ENCODE results near the gene MRPL40. TPM values are rescaled to one million over a fixed set of nuclear protein-coding genes. Genes with fewer than 3 reads are reported as not detected.

The MRPL40 gene
- total and polyA plus RNA-seq, 10 of the 15 experiments (the other 5 are each of a cell fraction or from before 2014, with no cell fraction given): 41.2 to 207 (median 69.1) TPM

DNA sequence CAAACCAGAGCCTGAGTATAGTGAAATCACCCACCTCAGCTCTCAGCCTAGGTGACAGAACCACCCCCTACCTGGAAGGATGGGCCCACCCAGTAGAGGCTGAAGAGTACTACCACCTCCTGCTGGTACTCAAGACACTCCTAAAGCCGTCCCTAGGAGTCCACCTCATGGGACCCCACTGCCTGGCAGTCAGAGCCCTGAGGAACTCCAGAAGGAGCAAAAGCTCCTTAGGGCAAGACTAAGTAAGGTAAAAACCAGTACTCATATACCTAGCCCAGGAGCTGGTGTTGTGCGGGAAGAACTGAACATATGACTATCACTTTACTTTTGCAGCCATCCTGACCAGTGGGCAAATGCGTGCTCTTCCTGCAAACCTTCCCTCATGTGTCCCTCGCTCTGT lies 37.1 kb upstream of the MRPL40 start:
- CTCF ChIA-PET: interaction anchor here (1.1 to 1.6 kb wide), 3 partner anchors 10 to 97 kb away, joined by 3 to 4 read pairs (median 4); no protein-coding TSS in a partner anchor
- no peak overlapping the region for H3K27ac ChIP-seq (ENCODE audit: control insufficient read depth, insufficient read depth)
- no peaks in the 10 kb centered on the region for H3K27me3 ChIP-seq (replicated peaks in 1 of 2; ENCODE audit: control insufficient read depth in 2 of 2, insufficient read depth in 2 of 2, low read length in 1 of 2)
- RAD21 ChIA-PET (ENCODE audit: unreplicated experiment): no interaction called here
- no peaks in the 10 kb centered on the region for H4K20me1 ChIP-seq (ENCODE audit: control insufficient read depth, insufficient read depth)
- in situ Hi-C loops (cut with MboI) (no loop called here), intact Hi-C loops (cut with micrococcal nuclease; ENCODE audit: unreplicated experiment) (no loop called here)
- H3K9ac ChIP-seq (ENCODE audit: control insufficient read depth, insufficient read depth, low read length): no peak overlapping the region
- H3K79me2 ChIP-seq (ENCODE audit: control insufficient read depth, insufficient read depth, low read length): no peaks in the 10 kb centered on the region
- SMC1A ChIA-PET (ENCODE audit: uncharacterized antibody, unreplicated experiment): interaction anchor here (1.5 kb wide), 1 partner anchor 82 kb away, joined by 3 read pairs; no protein-coding TSS in a partner anchor
- no TSS peak for BruUV-seq (replicated peaks)
- no peak for DNase-seq (ENCODE audit: low read depth, low spot score)
- H3K4me2 ChIP-seq (ENCODE audit: control insufficient read depth, insufficient read depth): no peak overlapping the region
- no peak overlapping the region for H2AFZ ChIP-seq (ENCODE audit: control insufficient read depth, low read depth, low read length)
- no peak for FAIRE-seq
- WGBS (ENCODE audit: insufficient coverage, insufficient replicate concordance, low lambda C conversion rate, missing lambda C conversion rate): 98% methylated on average over 4 of the region's 4 CpGs
- ATAC-seq: no peak
- H3K9me3 ChIP-seq (replicated peaks; ENCODE audit: control insufficient read depth, insufficient read depth, low read length): no peaks in the 10 kb centered on the region
- TF ChIP-seq EP300 (IDR thresholded peaks at IDR 0.05; ENCODE audit: borderline replicate concordance in 1 of 2, control insufficient read depth in 1 of 2, low read depth in 2 of 2, low read length in 2 of 2) (no peak), RAD51 (IDR thresholded peaks at IDR 0.05) (no peak), RFX5 (IDR thresholded peaks at IDR 0.05; ENCODE audit: low read depth, low read length) (no peak)
- TF ChIP-seq, protein P1, sequence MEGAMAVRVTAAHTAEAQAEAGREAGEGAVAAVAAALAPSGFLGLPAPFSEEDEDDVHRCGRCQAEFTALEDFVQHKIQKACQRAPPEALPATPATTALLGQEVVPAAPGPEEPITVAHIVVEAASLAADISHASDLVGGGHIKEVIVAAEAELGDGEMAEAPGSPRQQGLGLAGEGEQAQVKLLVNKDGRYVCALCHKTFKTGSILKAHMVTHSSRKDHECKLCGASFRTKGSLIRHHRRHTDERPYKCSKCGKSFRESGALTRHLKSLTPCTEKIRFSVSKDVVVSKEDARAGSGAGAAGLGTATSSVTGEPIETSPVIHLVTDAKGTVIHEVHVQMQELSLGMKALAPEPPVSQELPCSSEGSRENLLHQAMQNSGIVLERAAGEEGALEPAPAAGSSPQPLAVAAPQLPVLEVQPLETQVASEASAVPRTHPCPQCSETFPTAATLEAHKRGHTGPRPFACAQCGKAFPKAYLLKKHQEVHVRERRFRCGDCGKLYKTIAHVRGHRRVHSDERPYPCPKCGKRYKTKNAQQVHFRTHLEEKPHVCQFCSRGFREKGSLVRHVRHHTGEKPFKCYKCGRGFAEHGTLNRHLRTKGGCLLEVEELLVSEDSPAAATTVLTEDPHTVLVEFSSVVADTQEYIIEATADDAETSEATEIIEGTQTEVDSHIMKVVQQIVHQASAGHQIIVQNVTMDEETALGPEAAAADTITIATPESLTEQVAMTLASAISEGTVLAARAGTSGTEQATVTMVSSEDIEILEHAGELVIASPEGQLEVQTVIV (IDR thresholded peaks at IDR 0.05; ENCODE audit: borderline replicate concordance, partially characterized antibody): no peak
- H3K4me1 ChIP-seq (ENCODE audit: control insufficient read depth, insufficient read depth, low read length): no peaks in the 10 kb centered on the region
- POLR2A ChIA-PET: no interaction called here
- no peak overlapping the region for H3K4me3 ChIP-seq
- H3K36me3 ChIP-seq (ENCODE audit: control insufficient read depth in 2 of 2, insufficient read depth in 2 of 2, low read length in 1 of 2): peaks cover 16 to 27% of the 10 kb centered on the region in 2 experiments; a peak in 3 of 4 replicates

DNA sequence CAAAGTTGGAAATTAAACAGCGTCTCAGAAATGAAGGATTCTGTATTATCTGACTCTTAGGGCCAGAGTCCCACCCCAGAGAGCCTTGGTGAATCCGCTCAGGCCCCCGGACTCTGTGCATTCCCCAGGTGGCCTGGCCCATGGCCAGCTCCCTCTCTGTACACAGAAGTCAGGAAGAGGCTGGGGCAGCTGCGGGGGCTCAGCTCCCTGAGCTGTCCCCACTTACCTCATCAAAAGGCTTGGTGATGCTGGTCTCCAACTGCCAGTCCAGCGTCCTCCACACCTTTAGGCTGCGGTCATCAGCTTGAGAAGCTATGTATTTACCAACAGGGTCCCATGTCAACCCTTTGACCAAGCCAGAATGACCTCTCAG lies 35.8 kb upstream of the MRPL40 start:
- H3K4me2 ChIP-seq (ENCODE audit: control insufficient read depth, insufficient read depth): no peak overlapping the region
- CTCF ChIA-PET: interaction anchor here (1.3 kb wide), 1 partner anchor 81 kb away, joined by 3 read pairs; no protein-coding TSS in a partner anchor
- RAD21 ChIA-PET (ENCODE audit: unreplicated experiment): no interaction called here
- intact Hi-C loops (cut with micrococcal nuclease; ENCODE audit: unreplicated experiment) (no loop called here), in situ Hi-C loops (cut with MboI) (no loop called here)
- H3K9me3 ChIP-seq (replicated peaks; ENCODE audit: control insufficient read depth, insufficient read depth, low read length): no peaks in the 10 kb centered on the region
- H3K4me3 ChIP-seq: no peak overlapping the region
- H3K4me1 ChIP-seq (ENCODE audit: control insufficient read depth, insufficient read depth, low read length): no peaks in the 10 kb centered on the region
- H2AFZ ChIP-seq (ENCODE audit: control insufficient read depth, low read depth, low read length): no peak overlapping the region
- no TSS peak for BruUV-seq (replicated peaks)
- DNase-seq (ENCODE audit: low read depth, low spot score): no peak
- no peak overlapping the region for H3K9ac ChIP-seq (ENCODE audit: control insufficient read depth, insufficient read depth, low read length)
- no peak for ATAC-seq
- H3K27ac ChIP-seq (ENCODE audit: control insufficient read depth, insufficient read depth): no peak overlapping the region
- H4K20me1 ChIP-seq (ENCODE audit: control insufficient read depth, insufficient read depth): no peaks in the 10 kb centered on the region
- FAIRE-seq: no peak
- POLR2A ChIA-PET: no interaction called here
- WGBS (ENCODE audit: insufficient coverage, insufficient replicate concordance, low lambda C conversion rate, missing lambda C conversion rate): 95% methylated on average over 6 of the region's 6 CpGs
- no peaks in the 10 kb centered on the region for H3K27me3 ChIP-seq (replicated peaks in 1 of 2; ENCODE audit: control insufficient read depth in 2 of 2, insufficient read depth in 2 of 2, low read length in 1 of 2)
- H3K79me2 ChIP-seq (ENCODE audit: control insufficient read depth, insufficient read depth, low read length): no peaks in the 10 kb centered on the region
- SMC1A ChIA-PET (ENCODE audit: uncharacterized antibody, unreplicated experiment): interaction anchor here (1.5 kb wide), 1 partner anchor 81 kb away, joined by 3 read pairs; no protein-coding TSS in a partner anchor
- H3K36me3 ChIP-seq (ENCODE audit: control insufficient read depth in 2 of 2, insufficient read depth in 2 of 2, low read length in 1 of 2): peaks cover 16 to 31% of the 10 kb centered on the region in 2 experiments; a peak in 3 of 4 replicates
- TF ChIP-seq NR2C2 (IDR thresholded peaks at IDR 0.05; ENCODE audit: borderline replicate concordance, control insufficient read depth, insufficient read length, low read depth) (no peak), SRF (IDR thresholded peaks at IDR 0.05; ENCODE audit: low read depth in 2 of 2, low read length in 2 of 2) (no peak), EED (IDR thresholded peaks at IDR 0.05; ENCODE audit: low read depth) (no peak), ZNF217 (IDR thresholded peaks at IDR 0.05) (no peak), PAX5 (IDR thresholded peaks at IDR 0.05; ENCODE audit: borderline replicate concordance, low read depth, low read length) (no peak), MEF2A (IDR thresholded peaks at IDR 0.05; ENCODE audit: insufficient read depth, low read depth, low read length) (no peak)
- TF ChIP-seq, protein P2, sequence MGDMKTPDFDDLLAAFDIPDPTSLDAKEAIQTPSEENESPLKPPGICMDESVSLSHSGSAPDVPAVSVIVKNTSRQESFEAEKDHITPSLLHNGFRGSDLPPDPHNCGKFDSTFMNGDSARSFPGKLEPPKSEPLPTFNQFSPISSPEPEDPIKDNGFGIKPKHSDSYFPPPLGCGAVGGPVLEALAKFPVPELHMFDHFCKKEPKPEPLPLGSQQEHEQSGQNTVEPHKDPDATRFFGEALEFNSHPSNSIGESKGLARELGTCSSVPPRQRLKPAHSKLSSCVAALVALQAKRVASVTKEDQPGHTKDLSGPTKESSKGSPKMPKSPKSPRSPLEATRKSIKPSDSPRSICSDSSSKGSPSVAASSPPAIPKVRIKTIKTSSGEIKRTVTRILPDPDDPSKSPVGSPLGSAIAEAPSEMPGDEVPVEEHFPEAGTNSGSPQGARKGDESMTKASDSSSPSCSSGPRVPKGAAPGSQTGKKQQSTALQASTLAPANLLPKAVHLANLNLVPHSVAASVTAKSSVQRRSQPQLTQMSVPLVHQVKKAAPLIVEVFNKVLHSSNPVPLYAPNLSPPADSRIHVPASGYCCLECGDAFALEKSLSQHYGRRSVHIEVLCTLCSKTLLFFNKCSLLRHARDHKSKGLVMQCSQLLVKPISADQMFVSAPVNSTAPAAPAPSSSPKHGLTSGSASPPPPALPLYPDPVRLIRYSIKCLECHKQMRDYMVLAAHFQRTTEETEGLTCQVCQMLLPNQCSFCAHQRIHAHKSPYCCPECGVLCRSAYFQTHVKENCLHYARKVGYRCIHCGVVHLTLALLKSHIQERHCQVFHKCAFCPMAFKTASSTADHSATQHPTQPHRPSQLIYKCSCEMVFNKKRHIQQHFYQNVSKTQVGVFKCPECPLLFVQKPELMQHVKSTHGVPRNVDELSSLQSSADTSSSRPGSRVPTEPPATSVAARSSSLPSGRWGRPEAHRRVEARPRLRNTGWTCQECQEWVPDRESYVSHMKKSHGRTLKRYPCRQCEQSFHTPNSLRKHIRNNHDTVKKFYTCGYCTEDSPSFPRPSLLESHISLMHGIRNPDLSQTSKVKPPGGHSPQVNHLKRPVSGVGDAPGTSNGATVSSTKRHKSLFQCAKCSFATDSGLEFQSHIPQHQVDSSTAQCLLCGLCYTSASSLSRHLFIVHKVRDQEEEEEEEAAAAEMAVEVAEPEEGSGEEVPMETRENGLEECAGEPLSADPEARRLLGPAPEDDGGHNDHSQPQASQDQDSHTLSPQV (IDR thresholded peaks at IDR 0.05): no peak
